Suprapubic skin (tissue), 4 donors: ENCODE results near the gene AMACR. TPM values are rescaled to one million over a fixed set of nuclear protein-coding genes. Genes with fewer than 3 reads are reported as not detected.

Experiments used
- DNase-seq, 2 donors: peaks; one replicate each; pipeline ENCODE4 v3.0.0-alpha.2; 2019; ENCODE audit warnings: low spot score in 2 of 2
- H3K27ac ChIP-seq: fragments of 200-600 bp; sonication (generic); one replicate; pipeline ENCODE4 v1.5.1; 2019
- H3K27me3 ChIP-seq: fragments of 200-600 bp; sonication (generic); one replicate; pipeline ENCODE4 v1.5.1; 2019
- H3K36me3 ChIP-seq: fragments of 200-600 bp; sonication (generic); one replicate; pipeline ENCODE4 v1.5.1; 2019
- H3K4me1 ChIP-seq: fragments of 200-600 bp; sonication (generic); one replicate; pipeline ENCODE4 v1.5.1; 2019
- H3K4me3 ChIP-seq: fragments of 200-600 bp; sonication (generic); one replicate; pipeline ENCODE4 v1.5.1; 2019; ENCODE audit warnings: mild to moderate bottlenecking
- H3K9me3 ChIP-seq: fragments of 200-600 bp; sonication (generic); one replicate; pipeline ENCODE4 v1.5.1; 2019
- CTCF ChIP-seq, 2 donors: fragments of 200-600 bp in 1 of 2; fragments of 450-650 bp in 1 of 2; sonication (generic) in 1 of 2; IDR thresholded peaks; one replicate each; pipeline ENCODE4 v1.5.1; 2016 to 2019; ENCODE audit warnings: antibody characterized with exemption in 2 of 2, mild to moderate bottlenecking in 1 of 2, moderate library complexity in 1 of 2
- EP300 ChIP-seq: sonication (generic); formaldehyde crosslinking; IDR thresholded peaks from one replicate; pipeline ENCODE4 v1.6.1; 2017; ENCODE audit warnings: antibody characterized with exemption
- POLR2A ChIP-seq, 2 donors: fragments of 450-650 bp; IDR thresholded peaks; one replicate each; pipeline ENCODE4 v1.6.1; 2017; ENCODE audit warnings: antibody characterized with exemption in 2 of 2, mild to moderate bottlenecking in 2 of 2, moderate library complexity in 2 of 2
- POLR2AphosphoS5 ChIP-seq, 3 donors: sonication (generic); formaldehyde crosslinking; IDR thresholded peaks; one replicate each; pipeline ENCODE4 v1.6.1; 2017; ENCODE audit warnings: antibody characterized with exemption in 3 of 3
- WGBS: methylation state at CpG from one replicate; pipeline ENCODE4 v1.1.5; 2018; 5-methylcytosine and 5-hydroxymethylcytosine counted together
- total RNA-seq, 4 donors: library from RNA; depleted of rRNA; stranded (reverse); fragments of >200 nt; gene quantifications; one replicate each; pipeline ENCODE4 v1.1.0, GENCODE V29; 2016

Gene AMACR
- total RNA-seq, 4 donors from 2014 or later, result 9.1 to 14.3 (median 11.5) TPM

DNA sequence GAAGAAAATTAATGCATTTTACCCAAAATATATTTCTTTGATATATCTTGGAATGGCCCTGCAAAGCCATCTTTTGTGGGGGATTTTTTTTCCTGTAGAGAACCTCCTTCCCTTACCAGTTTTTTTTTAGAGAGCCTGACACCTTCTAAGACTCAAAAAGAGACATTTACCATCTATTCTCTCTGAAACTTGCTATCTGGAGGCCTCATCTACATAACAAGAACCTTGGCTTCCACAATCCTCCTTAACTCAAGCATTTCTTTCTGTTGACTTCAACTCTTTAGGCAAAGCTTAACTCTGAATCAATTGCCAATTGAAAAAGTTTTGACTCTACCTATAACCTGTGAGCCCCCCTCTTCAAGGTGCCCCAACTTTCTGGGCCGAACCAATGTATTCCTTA, 29.5 kb downstream of the AMACR start:
- no peak for DNase-seq
- 89% methylated on average over 1 of the region's 1 CpG for WGBS
- Histone ChIP-seq H3K36me3 (no peaks in the 10 kb centered on the region), H3K4me1 (peaks cover 11% of the 10 kb centered on the region), H3K27me3 (no peaks in the 10 kb centered on the region), H3K4me3 (no peak overlapping the region), H3K9me3 (no peaks in the 10 kb centered on the region), H3K27ac (no peak overlapping the region)
- TF ChIP-seq POLR2A (IDR thresholded peaks at IDR 0.05), result no peak
- TF ChIP-seq CTCF (IDR thresholded peaks at IDR 0.05), result no peak
- no peak for TF ChIP-seq EP300
- TF ChIP-seq POLR2AphosphoS5 (IDR thresholded peaks at IDR 0.05), result no peak

GRCh38 chr5:33976307-33976706, 31.5 kb downstream of the AMACR start:
- H3K4me1 ChIP-seq, result peaks cover 11% of the 10 kb centered on the region
- no peaks in the 10 kb centered on the region for H3K36me3 ChIP-seq
- no peak overlapping the region for H3K27ac ChIP-seq
- TF ChIP-seq POLR2AphosphoS5 (IDR thresholded peaks at IDR 0.05) (no peak), POLR2A (IDR thresholded peaks at IDR 0.05) (no peak), CTCF (IDR thresholded peaks at IDR 0.05) (no peak)
- 57% methylated on average over 1 of the region's 1 CpG for WGBS
- no peak overlapping the region for H3K4me3 ChIP-seq
- H3K27me3 ChIP-seq, result no peaks in the 10 kb centered on the region
- DNase-seq, result no peak
- H3K9me3 ChIP-seq, result no peaks in the 10 kb centered on the region

GRCh38 chr5:33975852-33976251, 32.0 kb downstream of the AMACR start:
- 33% methylated on average over 5 of the region's 5 CpGs for WGBS
- TF ChIP-seq EP300 (no peak), POLR2AphosphoS5 (IDR thresholded peaks at IDR 0.05) (no peak), POLR2A (IDR thresholded peaks at IDR 0.05) (no peak)
- H3K4me1 ChIP-seq, result peaks cover 11% of the 10 kb centered on the region

DNA sequence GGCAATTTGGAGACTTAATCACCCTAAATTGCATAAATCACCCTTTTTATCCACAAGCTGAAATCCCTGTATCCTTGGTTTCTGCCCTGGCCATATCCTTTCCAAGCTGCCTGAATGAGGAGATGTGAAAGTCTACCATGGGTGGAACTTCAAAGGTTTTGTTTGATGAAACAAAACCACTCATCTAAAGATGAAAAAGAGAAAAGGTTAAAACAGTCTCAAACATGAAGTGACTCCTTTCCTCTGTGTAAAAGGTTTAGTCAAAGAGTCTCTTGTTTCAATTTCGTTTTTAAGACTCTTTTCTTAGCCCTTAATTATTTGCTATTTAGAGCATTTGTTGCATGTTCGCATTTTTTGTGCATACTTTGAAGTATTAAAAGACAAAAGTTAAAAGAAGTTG, 34.6 kb downstream of the AMACR start:
- WGBS, result 59% methylated on average over 2 of the region's 2 CpGs
- DNase-seq, result no peak

More at GRCh38 chr5:33975852-33976251, 32.0 kb downstream of the AMACR start:
- H3K36me3 ChIP-seq, result no peaks in the 10 kb centered on the region
- no peak overlapping the region for H3K4me3 ChIP-seq
- no peak overlapping the region for H3K27ac ChIP-seq
- no peaks in the 10 kb centered on the region for H3K27me3 ChIP-seq
- no peak for DNase-seq
- no peaks in the 10 kb centered on the region for H3K9me3 ChIP-seq

GRCh38 chr5:33969572-33970452, 38.0 kb downstream of the AMACR start:
- TF ChIP-seq CTCF (IDR thresholded peaks at IDR 0.05) (peak in 1 of 2 donors; percentile 69), EP300 (no peak)

More for the DNA sequence above, 34.6 kb downstream of the AMACR start:
- Histone ChIP-seq H3K9me3 (no peaks in the 10 kb centered on the region), H3K27ac (no peak overlapping the region), H3K4me3 (no peak overlapping the region), H3K4me1 (peaks cover 17% of the 10 kb centered on the region), H3K36me3 (no peaks in the 10 kb centered on the region), H3K27me3 (no peaks in the 10 kb centered on the region)
- no peak for TF ChIP-seq CTCF (IDR thresholded peaks at IDR 0.05)

More at GRCh38 chr5:33969572-33970452, 38.0 kb downstream of the AMACR start:
- no peaks in the 10 kb centered on the region for H3K27me3 ChIP-seq
- H3K36me3 ChIP-seq, result no peaks in the 10 kb centered on the region
- peaks cover 6% of the 10 kb centered on the region for H3K4me1 ChIP-seq
- no peak overlapping the region for H3K27ac ChIP-seq
- WGBS, result 55% methylated on average over 10 of the region's 10 CpGs
- H3K4me3 ChIP-seq, result no peak overlapping the region
- DNase-seq, result no peak
- no peaks in the 10 kb centered on the region for H3K9me3 ChIP-seq
